H54 (cell line): Measurements from ENCODE around the gene ACTL7B.
"Not testable (repeated sequence)": the region's sequence is repeated elsewhere in the genome, so short reads cannot be mapped to it uniquely, and the experiment has no call there.

Experiments
- DNase-seq: peaks from one replicate; pipeline ENCODE4 v3.0.0; 2011; ENCODE audit warnings: low spot score, mixed read lengths; ENCODE audit not compliant: insufficient read length
- FAIRE-seq: peaks from 3 replicates; lab custom pipeline; 2011; peaks lifted over from hg19 to GRCh38; lab: Jason Lieb, UNC
- POLR2A ChIP-seq: IDR thresholded peaks from 2 replicates; pipeline ENCODE4 v1.6.1; 2011; ENCODE audit warnings: low read depth, mild to moderate bottlenecking, low read length

ACTL7B gene

GRCh38 chr9:108855888-108856287 lies at the start of gene ACTL7B:
TSS of gene ACTL7B (minus strand) at chr9:108855986. CDS start at chr9:108855930, 56 bp downstream.
- TF ChIP-seq POLR2A = no peak
- FAIRE-seq (no peak), DNase-seq (no peak)

GRCh38 chr9:108905494-108905893 lies 49.7 kb upstream of the ACTL7B start:
- DNase-seq (no peak), FAIRE-seq (peak; percentile 71)
- no peak for TF ChIP-seq POLR2A

- FAIRE-seq = no peak
- DNase-seq = no peak
- no peak for TF ChIP-seq POLR2A
Observed at GRCh38 chr9:108904161-108904560, 48.4 kb upstream of the ACTL7B start.

- DNase-seq = no peak
- FAIRE-seq = peak; percentile 74
- TF ChIP-seq POLR2A = no peak
Observed at GRCh38 chr9:108903420-108904103, 47.8 kb upstream of the ACTL7B start.

GRCh38 chr9:108900176-108900575 lies 44.4 kb upstream of the ACTL7B start:
- peak; percentile 70 for FAIRE-seq
- no peak for DNase-seq
- TF ChIP-seq POLR2A = no peak

- DNase-seq, FAIRE-seq: not testable (repeated sequence)
Observed at GRCh38 chr9:108899023-108899695, 43.4 kb upstream of the ACTL7B start.

GRCh38 chr9:108897324-108898096 lies 41.7 kb upstream of the ACTL7B start:
- DNase-seq (no peak), FAIRE-seq (peak; percentile 6)
- no peak for TF ChIP-seq POLR2A

GRCh38 chr9:108894225-108894997 lies 38.6 kb upstream of the ACTL7B start:
- DNase-seq (no peak), FAIRE-seq (no peak)
- TF ChIP-seq POLR2A = no peak

- DNase-seq (peak; percentile 43), FAIRE-seq (peak; percentile 95)
- no peak for TF ChIP-seq POLR2A
Observed at GRCh38 chr9:108889649-108890067, 33.9 kb upstream of the ACTL7B start.

- DNase-seq, FAIRE-seq: not testable (repeated sequence)
Observed at GRCh38 chr9:108886594-108887271, 30.9 kb upstream of the ACTL7B start.

- peak; percentile 100 for FAIRE-seq
- peak; percentile 72 for DNase-seq
- no peak for TF ChIP-seq POLR2A
Observed at GRCh38 chr9:108885643-108886348, 30.0 kb upstream of the ACTL7B start.

GRCh38 chr9:108884701-108885100 lies 28.9 kb upstream of the ACTL7B start:
- TF ChIP-seq POLR2A = no peak
- peak; percentile 72 for FAIRE-seq
- no peak for DNase-seq
